Astrocyte of the spinal cord (primary cell): ENCODE measurements around the gene SERPINB8.

ENCODE experiments used
- DNase-seq: peaks from one replicate; pipeline ENCODE4 v3.0.0; 2011; ENCODE audit warnings: low read depth, low spot score
- H3K4me3 ChIP-seq: 2 replicates; pipeline ENCODE4 v1.5.1; 2011; ENCODE audit warnings: low read depth, mild to moderate bottlenecking, low read length, moderate library complexity
- in situ Hi-C: cut with HindIII; loops from 2 replicates; pipeline ENCODE4 v1.10.0; 2017; ENCODE audit warnings: low sequenced_read_pairs
- TF ChIP-seq, protein P1 (sequence below): IDR thresholded peaks from 2 replicates; pipeline ENCODE4 v1.5.1; 2012; ENCODE audit warnings: low read depth, mild to moderate bottlenecking, low read length, inconsistent platforms

The SERPINB8 gene

DNA sequence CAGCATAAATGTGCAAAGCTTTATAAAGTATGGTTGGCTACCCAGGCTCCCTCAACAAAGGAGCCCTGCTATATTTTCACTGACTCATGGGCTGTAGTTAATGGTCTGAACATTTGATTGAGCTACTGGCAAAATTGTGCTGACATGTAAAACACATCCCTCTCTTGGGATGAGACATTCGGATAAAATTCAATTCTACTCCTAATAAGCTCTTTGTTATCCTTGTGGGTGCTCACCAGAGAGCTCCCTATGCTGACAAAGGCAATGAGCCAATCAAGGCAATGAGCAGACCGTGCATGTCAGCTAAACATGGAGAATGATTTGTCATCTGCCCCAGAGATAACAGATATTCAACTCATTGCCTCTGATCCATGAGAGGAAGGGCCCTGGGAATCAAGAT lies 27.7 kb downstream of the SERPINB8 start:
- DNase-seq = no peak
- H3K4me3 ChIP-seq = no peak overlapping the region
- in situ Hi-C loops = no loop called here
- TF ChIP-seq, protein P1, sequence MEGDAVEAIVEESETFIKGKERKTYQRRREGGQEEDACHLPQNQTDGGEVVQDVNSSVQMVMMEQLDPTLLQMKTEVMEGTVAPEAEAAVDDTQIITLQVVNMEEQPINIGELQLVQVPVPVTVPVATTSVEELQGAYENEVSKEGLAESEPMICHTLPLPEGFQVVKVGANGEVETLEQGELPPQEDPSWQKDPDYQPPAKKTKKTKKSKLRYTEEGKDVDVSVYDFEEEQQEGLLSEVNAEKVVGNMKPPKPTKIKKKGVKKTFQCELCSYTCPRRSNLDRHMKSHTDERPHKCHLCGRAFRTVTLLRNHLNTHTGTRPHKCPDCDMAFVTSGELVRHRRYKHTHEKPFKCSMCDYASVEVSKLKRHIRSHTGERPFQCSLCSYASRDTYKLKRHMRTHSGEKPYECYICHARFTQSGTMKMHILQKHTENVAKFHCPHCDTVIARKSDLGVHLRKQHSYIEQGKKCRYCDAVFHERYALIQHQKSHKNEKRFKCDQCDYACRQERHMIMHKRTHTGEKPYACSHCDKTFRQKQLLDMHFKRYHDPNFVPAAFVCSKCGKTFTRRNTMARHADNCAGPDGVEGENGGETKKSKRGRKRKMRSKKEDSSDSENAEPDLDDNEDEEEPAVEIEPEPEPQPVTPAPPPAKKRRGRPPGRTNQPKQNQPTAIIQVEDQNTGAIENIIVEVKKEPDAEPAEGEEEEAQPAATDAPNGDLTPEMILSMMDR = no peak

DNA sequence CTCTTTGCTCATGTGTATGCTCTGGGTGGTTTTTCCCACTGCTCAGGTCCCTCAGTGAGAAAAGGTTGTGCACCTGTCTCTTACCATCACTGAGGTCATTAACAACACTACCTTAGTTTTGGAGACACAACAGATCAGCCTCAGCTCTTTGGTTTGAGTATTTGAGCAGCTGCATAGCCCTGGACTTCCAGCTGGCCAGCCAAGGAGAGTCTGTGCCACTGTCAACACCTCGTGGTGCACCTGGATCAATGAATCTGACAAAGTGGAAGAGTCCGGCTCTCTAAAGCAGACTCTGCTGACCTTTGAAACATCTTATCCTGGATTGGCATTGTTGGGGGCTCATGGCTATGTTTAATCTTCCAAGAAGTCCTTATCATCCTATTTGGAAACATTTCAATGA lies 30.0 kb downstream of the SERPINB8 start:
- DNase-seq = no peak
- in situ Hi-C loops = no loop called here
- TF ChIP-seq, protein P1 = no peak
- no peak overlapping the region for H3K4me3 ChIP-seq

DNA sequence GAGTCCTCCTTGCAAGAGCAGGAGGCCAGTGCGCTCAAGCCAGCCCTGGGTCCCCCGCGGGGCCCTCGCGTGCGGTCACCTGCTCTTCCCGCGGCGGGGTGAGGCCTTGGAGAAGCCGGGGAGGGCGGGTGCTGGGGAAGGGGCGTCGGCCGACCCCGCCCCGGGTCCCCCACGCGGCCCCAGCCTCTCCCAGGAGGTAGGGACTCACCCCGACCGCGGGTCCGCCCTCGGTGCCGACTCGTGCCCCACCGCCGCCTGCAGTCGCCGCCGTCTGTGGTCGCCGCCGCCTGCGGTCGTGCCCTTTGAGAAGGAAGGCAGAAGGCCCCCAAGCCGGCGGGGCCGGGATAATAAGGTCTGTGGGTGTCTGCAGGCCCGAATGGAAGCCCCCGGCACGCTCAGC lies 32.7 kb downstream of the SERPINB8 start:
- DNase-seq = no peak
- in situ Hi-C loops = no loop called here
- TF ChIP-seq, protein P1 = no peak
- H3K4me3 ChIP-seq = no peak overlapping the region

DNA sequence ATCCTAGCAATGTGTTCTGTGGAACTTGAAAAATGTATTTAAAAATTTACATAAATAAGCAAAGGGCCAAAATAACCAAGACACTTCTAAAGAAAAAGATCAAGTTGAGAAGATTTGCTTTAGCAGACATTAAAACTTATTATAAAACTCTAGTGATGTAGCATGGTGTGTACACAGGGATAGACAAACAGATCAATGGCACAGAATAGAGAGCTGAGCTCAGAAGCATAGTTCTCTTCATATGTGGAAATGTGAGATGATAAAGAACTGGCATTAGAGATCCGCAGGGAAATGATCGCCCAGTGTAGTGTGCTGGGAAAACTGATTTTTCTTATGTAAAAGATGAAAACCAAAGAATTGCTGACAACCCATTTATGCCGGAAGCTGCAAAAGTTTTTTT lies 39.4 kb downstream of the SERPINB8 start:
- no peak for DNase-seq
- H3K4me3 ChIP-seq = no peak overlapping the region
- in situ Hi-C loops = no loop called here
- TF ChIP-seq, protein P1 = no peak

DNA sequence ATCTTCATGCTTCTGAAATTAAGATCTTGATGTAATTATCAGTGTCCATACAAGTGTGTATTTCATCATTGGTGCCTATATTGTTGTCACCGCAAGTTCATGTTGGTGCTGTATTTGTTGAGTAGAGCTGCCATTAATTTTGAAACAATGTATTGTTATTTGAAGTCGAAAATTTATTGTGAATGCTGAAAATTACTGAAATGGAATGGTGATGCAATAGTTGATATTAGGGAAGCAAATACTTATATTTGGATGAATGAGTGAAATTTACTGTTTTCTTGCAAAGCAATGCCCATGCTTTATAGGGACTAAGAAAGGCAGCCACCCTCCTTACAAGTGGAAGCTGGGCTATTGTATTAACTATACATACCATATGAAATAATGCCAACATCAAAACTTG lies 41.6 kb downstream of the SERPINB8 start:
- no peak for DNase-seq
- TF ChIP-seq, protein P1 = no peak
- H3K4me3 ChIP-seq = no peak overlapping the region
- in situ Hi-C loops = no loop called here

DNA sequence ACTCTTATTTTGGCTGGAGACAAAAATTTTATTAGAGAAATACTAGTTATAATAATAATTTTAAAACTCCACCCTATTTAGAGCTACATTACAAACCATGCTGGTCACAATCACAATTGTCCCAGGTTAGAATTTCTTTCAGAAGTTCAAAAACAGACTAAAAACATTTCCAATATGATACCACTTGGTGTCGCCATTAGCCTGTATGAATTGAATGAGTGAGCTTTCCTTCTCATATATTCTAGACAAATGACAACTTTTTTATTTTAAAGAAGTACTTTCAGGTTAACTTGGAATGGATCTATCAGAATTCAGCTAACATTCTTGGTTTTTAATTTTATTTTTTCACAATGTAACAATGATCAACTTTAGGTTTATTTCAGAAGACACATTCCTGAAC lies 48.0 kb downstream of the SERPINB8 start:
- TF ChIP-seq, protein P1 = peak; percentile 44
- in situ Hi-C loops = no loop called here
- H3K4me3 ChIP-seq = no peak overlapping the region
- DNase-seq = peak; percentile 27
